Panc1 (cell line): Measurements from ENCODE around the gene CST4. TPM values are rescaled to one million over a fixed set of nuclear protein-coding genes. Genes with fewer than 3 reads are reported as not detected.
"Not testable (repeated sequence)": the region's sequence is repeated elsewhere in the genome, so short reads cannot be mapped to it uniquely, and the experiment has no call there.

Experiments
- ATAC-seq: fragments of 200-7000 bp; cut with Tn5 transposase; 2 replicates; pipeline ENCODE4 v1.9.1; 2020; ENCODE audit warnings: mild to moderate bottlenecking, moderate library complexity
- BruUV-seq: library from RNA; stranded (reverse); fragments of 400-500 nt; replicated peaks from 2 replicates; lab custom pipeline; 2021; lab: Mats Ljungman, UMichigan
- CTCF ChIA-PET: fragments of 300-600 bp; sonication (Branson Sonifier 250); formaldehyde crosslinking; loops from one replicate; lab custom pipeline; 2022; ENCODE audit warnings: antibody characterized with exemption; lab: Charles Lee
- POLR2A ChIA-PET: fragments of 300-600 bp; sonication (Branson Sonifier 250); formaldehyde crosslinking; loops from one replicate; lab custom pipeline; 2022; ENCODE audit warnings: antibody characterized with exemption; lab: Charles Lee
- DNase-seq: peaks from one replicate; pipeline ENCODE4 v3.0.0-alpha.2; 2010; ENCODE audit warnings: low read depth, low spot score
- H3K27ac ChIP-seq: 2 replicates; pipeline ENCODE4 v1.5.1; 2011; ENCODE audit warnings: mild to moderate bottlenecking, low read length, inconsistent platforms
- H3K27me3 ChIP-seq: fragments of 200-500 bp; sonication (Bioruptor generic); 2 replicates; pipeline ENCODE4 v1.6.0; 2014; ENCODE audit warnings: low read length, inconsistent platforms; ENCODE audit not compliant: control insufficient read depth, insufficient read depth
- H3K36me3 ChIP-seq: fragments of 200-500 bp; sonication (Bioruptor generic); 2 replicates; pipeline ENCODE4 v1.5.1; 2014; ENCODE audit warnings: inconsistent platforms, mild to moderate bottlenecking, low read length, moderate library complexity; ENCODE audit not compliant: control insufficient read depth, insufficient read depth
- H3K4me1 ChIP-seq: 2 replicates; pipeline ENCODE4 v1.5.1; 2011; ENCODE audit warnings: inconsistent platforms, mild to moderate bottlenecking, low read length, moderate library complexity; ENCODE audit not compliant: control insufficient read depth, insufficient read depth
- H3K4me3 ChIP-seq, 2 experiments: 2 replicates each; pipeline ENCODE4 v1.5.1; 2011 to 2012; ENCODE audit warnings: low read depth in 2 of 2, low read length in 2 of 2, mild to moderate bottlenecking in 2 of 2, inconsistent platforms in 1 of 2, moderate library complexity in 1 of 2
- H3K9me3 ChIP-seq: fragments of 200-500 bp; sonication (Bioruptor generic); 2 replicates; pipeline ENCODE4 v1.5.1; 2014; ENCODE audit warnings: low read depth, mild to moderate bottlenecking, inconsistent platforms, low read length, moderate library complexity; ENCODE audit not compliant: control insufficient read depth, insufficient read depth
- CTCF ChIP-seq: fragments of 450-650 bp; IDR thresholded peaks from 2 replicates; pipeline ENCODE4 v1.5.1; 2017; ENCODE audit warnings: mild to moderate bottlenecking
- POLR2AphosphoS5 ChIP-seq: IDR thresholded peaks from 2 replicates; pipeline ENCODE4 v1.6.1; 2012; ENCODE audit warnings: mild to moderate bottlenecking, low read depth, low read length, moderate library complexity
- REST ChIP-seq, 2 experiments: IDR thresholded peaks; 2 replicates each; pipeline ENCODE4 v1.6.1; 2011 to 2012; ENCODE audit warnings: low read depth in 2 of 2, control low read depth in 1 of 2, low read length in 1 of 2, mild to moderate bottlenecking in 1 of 2, moderate library complexity in 1 of 2; ENCODE audit not compliant: insufficient read depth in 1 of 2
- SIN3A ChIP-seq: IDR thresholded peaks from 2 replicates; pipeline ENCODE4 v1.6.1; 2012; ENCODE audit warnings: low read depth, mild to moderate bottlenecking, low read length, moderate library complexity, borderline replicate concordance; ENCODE audit not compliant: insufficient read depth
- TCF7L2 ChIP-seq: IDR thresholded peaks from 2 replicates; pipeline ENCODE4 v1.6.1; 2011; ENCODE audit warnings: mild to moderate bottlenecking, low read depth, low read length, inconsistent platforms
- in situ Hi-C: cut with HindIII; loops from 2 replicates; pipeline ENCODE4 v1.10.0; 2016; ENCODE audit warnings: low sequenced_read_pairs, low pct_unique_long_range_greater_than_20kb
- intact Hi-C: fragments of 100-400 bp; cut with micrococcal nuclease; formaldehyde crosslinking; loops from one replicate; pipeline ENCODE4 v1.10.0; 2022; ENCODE audit not compliant: unreplicated experiment
- total RNA-seq: library from RNA; stranded (reverse); gene quantifications from one replicate; pipeline ENCODE4 v1.2.1, GENCODE V29; 2021; ENCODE audit not compliant: unreplicated experiment

CST4 gene
- total RNA-seq, 1 experiment from 2014 or later = not detected

- H3K4me1 ChIP-seq = no peaks in the 10 kb centered on the region
- in situ Hi-C loops = no loop called here
- DNase-seq (no peak), ATAC-seq (no peak)
- ChIA-PET POLR2A (no interaction called here), CTCF (no interaction called here)
- no TSS peak for BruUV-seq
- intact Hi-C loops = no loop called here
- peaks cover 3% of the 10 kb centered on the region for H3K27me3 ChIP-seq
- no peak overlapping the region for H3K4me3 ChIP-seq
- H3K36me3 ChIP-seq = no peaks in the 10 kb centered on the region
- no peak for TF ChIP-seq CTCF
- no peak overlapping the region for H3K27ac ChIP-seq
- no peaks in the 10 kb centered on the region for H3K9me3 ChIP-seq
Observed at GRCh38 chr20:23661002-23661429, 27.8 kb downstream of the CST4 start.

GRCh38 chr20:23659989-23660837 lies 28.6 kb downstream of the CST4 start:
- H3K9me3 ChIP-seq = no peaks in the 10 kb centered on the region
- H3K27ac ChIP-seq = no peak overlapping the region
- peaks cover 3% of the 10 kb centered on the region for H3K27me3 ChIP-seq
- ChIA-PET POLR2A (no interaction called here), CTCF (no interaction called here)
- no peak overlapping the region for H3K4me3 ChIP-seq
- no peak for DNase-seq
- TF ChIP-seq POLR2AphosphoS5 (no peak), SIN3A (no peak), REST (IDR thresholded peaks at IDR 0.05; ENCODE audit: insufficient read depth in 1 of 2, low read depth in 2 of 2, low read length in 1 of 2) (no peak), TCF7L2 (no peak), CTCF (no peak)
- no TSS peak for BruUV-seq
- intact Hi-C loops = no loop called here
- H3K36me3 ChIP-seq = no peaks in the 10 kb centered on the region
- no peak for ATAC-seq
- H3K4me1 ChIP-seq = no peaks in the 10 kb centered on the region
- in situ Hi-C loops = no loop called here

GRCh38 chr20:23659610-23659988 lies 29.2 kb downstream of the CST4 start:
- CTCF ChIA-PET, ATAC-seq, H3K27me3 ChIP-seq, H3K4me3 ChIP-seq, in situ Hi-C loops, H3K9me3 ChIP-seq, H3K36me3 ChIP-seq, H3K4me1 ChIP-seq, H3K27ac ChIP-seq, DNase-seq, intact Hi-C loops, BruUV-seq, POLR2A ChIA-PET: not testable (repeated sequence)
